IMR-90 (cell line): ENCODE results near the gene CD151.

Source experiments
- BHLHE40 ChIP-seq: fragments of 150-350 bp; IDR thresholded peaks from 2 replicates; pipeline ENCODE4 v1.6.1; 2016; ENCODE audit warnings: mild to moderate bottlenecking, low read depth, low read length
- CHD1 ChIP-seq: IDR thresholded peaks from 2 replicates; pipeline ENCODE4 v1.6.1; 2012; ENCODE audit warnings: low read depth, low read length, improper control_type of control experiment
- FOS ChIP-seq: fragments of 150-350 bp; IDR thresholded peaks from 2 replicates; pipeline ENCODE4 v1.6.1; 2016; ENCODE audit warnings: low read depth, low read length
- MAFK ChIP-seq: IDR thresholded peaks from 2 replicates; pipeline ENCODE4 v1.6.1; 2012; ENCODE audit warnings: low read depth, low read length, improper control_type of control experiment
- MAZ ChIP-seq: IDR thresholded peaks from 2 replicates; pipeline ENCODE4 v1.6.1; 2012; ENCODE audit warnings: low read depth, mild to moderate bottlenecking, low read length, improper control_type of control experiment, moderate library complexity, borderline replicate concordance
- POLR2A ChIP-seq: IDR thresholded peaks from 2 replicates; pipeline ENCODE4 v1.6.1; 2012; ENCODE audit warnings: mild to moderate bottlenecking, low read depth, low read length
- RAD21 ChIP-seq: IDR thresholded peaks from 2 replicates; pipeline ENCODE4 v1.6.1; 2012; ENCODE audit warnings: low read length, improper control_type of control experiment
- RCOR1 ChIP-seq: IDR thresholded peaks from 2 replicates; pipeline ENCODE4 v1.6.1; 2012; ENCODE audit warnings: mild to moderate bottlenecking, low read length, improper control_type of control experiment; ENCODE audit not compliant: insufficient replicate concordance
- RFX5 ChIP-seq: IDR thresholded peaks from 2 replicates; pipeline ENCODE4 v1.8.0; 2012; ENCODE audit warnings: low read depth, mild to moderate bottlenecking, low read length, moderate library complexity
- SMC3 ChIP-seq: fragments of 150-350 bp; IDR thresholded peaks from 2 replicates; pipeline ENCODE4 v1.6.1; 2016; ENCODE audit warnings: low read depth, mild to moderate bottlenecking, antibody characterized with exemption, low read length, moderate library complexity
- TF ChIP-seq, protein P1 (sequence below): conservative IDR thresholded peaks from 2 replicates; pipeline ENCODE4 v1.5.1; 2012; ENCODE audit warnings: mild to moderate bottlenecking, low read depth, low read length, improper control_type of control experiment

- TF ChIP-seq MAFK: no peak
- TF ChIP-seq, protein P1, sequence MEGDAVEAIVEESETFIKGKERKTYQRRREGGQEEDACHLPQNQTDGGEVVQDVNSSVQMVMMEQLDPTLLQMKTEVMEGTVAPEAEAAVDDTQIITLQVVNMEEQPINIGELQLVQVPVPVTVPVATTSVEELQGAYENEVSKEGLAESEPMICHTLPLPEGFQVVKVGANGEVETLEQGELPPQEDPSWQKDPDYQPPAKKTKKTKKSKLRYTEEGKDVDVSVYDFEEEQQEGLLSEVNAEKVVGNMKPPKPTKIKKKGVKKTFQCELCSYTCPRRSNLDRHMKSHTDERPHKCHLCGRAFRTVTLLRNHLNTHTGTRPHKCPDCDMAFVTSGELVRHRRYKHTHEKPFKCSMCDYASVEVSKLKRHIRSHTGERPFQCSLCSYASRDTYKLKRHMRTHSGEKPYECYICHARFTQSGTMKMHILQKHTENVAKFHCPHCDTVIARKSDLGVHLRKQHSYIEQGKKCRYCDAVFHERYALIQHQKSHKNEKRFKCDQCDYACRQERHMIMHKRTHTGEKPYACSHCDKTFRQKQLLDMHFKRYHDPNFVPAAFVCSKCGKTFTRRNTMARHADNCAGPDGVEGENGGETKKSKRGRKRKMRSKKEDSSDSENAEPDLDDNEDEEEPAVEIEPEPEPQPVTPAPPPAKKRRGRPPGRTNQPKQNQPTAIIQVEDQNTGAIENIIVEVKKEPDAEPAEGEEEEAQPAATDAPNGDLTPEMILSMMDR: no peak
- TF ChIP-seq RAD21: no peak
- no peak for TF ChIP-seq MAZ
- no peak for TF ChIP-seq POLR2A
- TF ChIP-seq BHLHE40: no peak
- TF ChIP-seq RFX5: no peak
- no peak for TF ChIP-seq RCOR1
- no peak for TF ChIP-seq CHD1
- TF ChIP-seq FOS: no peak
- TF ChIP-seq SMC3: no peak
Observed at GRCh38 chr11:837990-838307, 5.2 kb downstream of the CD151 start.
